Colon (tissue), 2 donors: ENCODE results near the gene LDHD.
"Not testable (repeated sequence)": the region's sequence is repeated elsewhere in the genome, so short reads cannot be mapped to it uniquely, and the experiment has no call there.

Experiments used
- FAIRE-seq: peaks from 2 replicates; lab custom pipeline; 2012; peaks lifted over from hg19 to GRCh38; lab: Jason Lieb, UNC
- donor health status: control.
- donor health status: control.

Gene LDHD

DNA sequence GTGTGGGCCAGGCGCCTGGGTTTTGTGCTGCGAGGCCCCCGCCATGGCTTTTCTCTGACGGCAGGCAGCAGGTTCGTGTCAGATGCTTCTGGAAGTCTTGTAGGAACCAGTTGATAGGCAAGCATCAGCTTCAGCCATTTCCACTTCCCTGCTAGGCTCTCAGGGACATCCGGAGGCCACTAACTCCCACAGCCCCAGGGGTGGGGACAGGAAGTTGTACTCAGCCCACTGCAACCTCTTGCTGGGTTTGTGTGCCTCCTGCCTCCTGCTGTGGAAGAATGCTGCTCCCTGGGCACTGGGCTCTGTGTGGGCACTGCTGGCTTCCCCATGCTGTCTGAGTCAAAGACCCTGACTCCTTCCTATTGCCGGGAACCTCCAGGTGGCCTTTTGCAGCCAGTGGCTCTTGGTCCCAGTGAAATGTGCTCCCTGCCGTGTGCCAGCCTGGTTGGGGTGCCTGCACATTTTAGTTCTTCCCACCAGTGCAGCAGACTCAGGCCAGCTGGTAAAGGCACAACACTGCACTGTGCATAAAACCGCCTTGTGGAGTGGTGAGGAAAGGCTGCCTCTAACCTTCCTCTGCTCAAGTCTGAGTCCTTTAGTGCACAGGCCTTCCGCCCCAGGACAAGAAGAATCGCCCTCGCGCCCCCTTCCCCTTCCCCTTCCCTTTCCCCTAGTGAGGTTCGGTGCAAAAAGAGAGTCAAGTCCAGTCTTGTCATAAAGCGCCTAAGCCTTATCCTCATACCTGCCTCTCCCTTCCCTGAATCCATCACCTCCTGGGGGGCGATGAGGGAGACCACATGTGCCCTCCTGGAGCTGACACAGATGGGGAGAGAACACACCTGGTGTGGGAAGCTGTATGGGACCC lies 16.6 kb downstream of the LDHD start:
- no peak for FAIRE-seq

DNA sequence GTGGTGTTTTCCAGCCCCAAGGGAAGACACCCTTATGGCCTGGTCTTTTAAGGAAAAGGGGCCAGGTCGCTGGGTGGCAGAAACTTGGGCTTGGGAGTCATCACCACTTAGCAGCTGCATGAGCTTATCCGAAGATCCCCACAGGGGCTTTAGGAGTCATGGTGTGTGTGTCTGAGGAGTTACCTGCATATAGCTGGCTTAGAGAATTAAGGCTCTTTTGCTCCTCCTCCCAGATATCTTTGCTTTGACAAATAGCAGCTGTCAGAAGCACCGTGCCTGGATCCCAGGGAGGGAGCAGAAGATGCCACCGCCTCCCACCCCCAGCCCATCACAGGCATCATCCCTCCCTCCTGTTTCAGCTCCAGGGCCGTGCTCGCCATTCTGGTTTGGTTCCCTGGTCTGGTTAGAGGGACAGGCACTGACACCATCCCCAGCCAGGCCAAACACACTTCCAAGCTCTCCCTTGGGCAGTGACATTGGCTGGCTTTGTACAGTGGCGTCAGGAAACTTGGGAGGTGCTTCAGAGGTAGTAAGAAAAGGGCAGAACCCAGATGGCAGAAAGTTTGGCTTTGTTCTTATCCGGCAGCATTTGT lies 17.4 kb downstream of the LDHD start:
- no peak for FAIRE-seq

DNA sequence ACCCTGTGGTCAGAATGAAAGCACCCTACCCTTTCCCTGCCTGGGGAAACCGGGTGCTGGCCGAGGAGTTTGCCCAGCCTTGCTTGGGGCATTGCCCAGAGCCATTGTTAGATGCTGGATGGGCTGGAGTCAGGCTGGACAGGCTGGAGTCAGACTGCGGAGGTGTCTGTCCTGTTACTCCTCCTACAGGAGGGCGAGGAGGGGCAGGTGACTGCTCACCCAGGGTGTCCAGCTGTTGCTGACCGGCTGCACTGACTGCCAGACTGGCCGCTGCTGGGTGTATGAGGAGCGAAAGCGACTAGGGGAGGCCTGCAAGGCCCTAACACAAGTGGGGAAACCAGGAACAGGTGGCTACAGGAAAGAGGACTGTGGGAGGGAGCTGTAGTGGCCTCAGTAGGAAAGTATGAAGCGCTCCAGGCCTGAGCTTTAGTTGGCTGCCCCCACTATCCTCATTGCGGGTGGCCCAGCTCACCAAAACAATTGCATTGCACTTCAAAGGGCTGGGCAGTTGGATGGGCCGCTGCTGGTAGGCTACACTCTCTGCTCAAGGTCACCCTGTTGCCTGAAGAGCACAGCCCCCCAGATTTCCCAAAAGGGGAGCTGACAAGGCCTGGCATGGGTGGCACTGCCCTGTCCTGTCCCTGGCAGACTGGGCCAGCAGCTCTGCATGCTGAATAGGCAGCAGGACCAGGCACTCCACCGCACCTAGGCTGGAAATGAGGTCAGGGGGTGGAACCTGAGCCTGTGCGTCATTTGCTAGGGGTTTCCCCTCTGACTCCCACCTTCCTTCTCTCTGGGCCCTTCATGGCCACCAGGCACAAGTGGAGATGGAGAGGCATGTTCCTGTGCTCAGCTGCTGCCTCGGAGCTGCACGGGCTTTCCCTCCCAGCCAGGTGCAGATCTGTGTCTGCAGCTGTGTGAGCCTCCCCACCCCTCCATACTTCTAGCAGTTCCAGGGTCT lies 18.4 kb downstream of the LDHD start:
- no peak for FAIRE-seq

DNA sequence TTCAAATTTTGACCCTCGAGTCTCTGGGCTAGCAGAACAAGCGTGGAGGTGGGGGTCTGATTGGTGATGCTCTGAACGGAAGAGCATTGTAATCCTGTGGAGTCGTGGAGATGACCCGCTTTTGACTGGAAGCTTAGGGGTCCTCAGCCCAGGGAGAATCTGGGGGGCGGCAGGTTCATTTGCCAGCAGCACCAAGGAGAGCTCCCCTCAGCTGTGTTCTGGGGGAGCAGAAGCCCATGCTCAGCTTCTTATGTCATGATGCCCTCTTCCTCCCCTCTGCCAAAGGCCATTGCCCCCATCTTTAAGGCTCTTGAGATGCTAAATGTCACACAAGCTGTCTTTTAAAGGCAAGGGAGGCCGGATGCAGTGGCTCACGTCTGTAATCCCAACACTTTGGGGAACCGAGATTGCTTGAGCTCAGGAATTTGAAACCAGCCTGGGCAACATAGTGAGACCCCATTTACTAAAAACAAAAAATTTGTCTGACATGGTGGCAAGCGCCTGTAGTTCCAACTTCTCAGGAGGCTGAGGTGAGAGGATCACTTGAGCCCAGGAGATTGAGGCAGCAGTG lies 19.3 kb downstream of the LDHD start:
- FAIRE-seq: no peak

- no peak for FAIRE-seq
These were observed 19.9 kb downstream of the LDHD start for GRCh38 chr16:75096656-75097055.

DNA sequence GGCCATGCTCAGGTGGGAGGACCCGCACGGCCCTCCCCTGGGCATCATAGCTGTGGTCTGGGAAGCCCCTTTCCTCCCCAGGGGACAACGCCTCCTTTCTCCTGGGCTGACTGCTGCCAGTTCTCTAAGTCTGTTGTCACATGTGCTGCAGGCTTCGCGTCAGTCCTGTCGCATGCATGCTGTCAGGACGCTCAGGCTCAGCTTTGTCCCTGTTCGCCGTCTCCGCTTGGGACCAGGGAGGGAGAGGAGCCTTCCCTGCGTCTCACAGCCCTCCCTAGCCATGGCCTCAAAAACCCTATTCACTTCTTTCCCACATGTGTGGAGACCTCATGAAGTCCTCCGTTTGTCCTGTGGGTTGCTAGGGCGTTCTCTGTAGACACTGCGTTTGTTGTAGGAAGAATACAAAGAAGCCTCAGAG lies 21.4 kb downstream of the LDHD start:
- no peak for FAIRE-seq

DNA sequence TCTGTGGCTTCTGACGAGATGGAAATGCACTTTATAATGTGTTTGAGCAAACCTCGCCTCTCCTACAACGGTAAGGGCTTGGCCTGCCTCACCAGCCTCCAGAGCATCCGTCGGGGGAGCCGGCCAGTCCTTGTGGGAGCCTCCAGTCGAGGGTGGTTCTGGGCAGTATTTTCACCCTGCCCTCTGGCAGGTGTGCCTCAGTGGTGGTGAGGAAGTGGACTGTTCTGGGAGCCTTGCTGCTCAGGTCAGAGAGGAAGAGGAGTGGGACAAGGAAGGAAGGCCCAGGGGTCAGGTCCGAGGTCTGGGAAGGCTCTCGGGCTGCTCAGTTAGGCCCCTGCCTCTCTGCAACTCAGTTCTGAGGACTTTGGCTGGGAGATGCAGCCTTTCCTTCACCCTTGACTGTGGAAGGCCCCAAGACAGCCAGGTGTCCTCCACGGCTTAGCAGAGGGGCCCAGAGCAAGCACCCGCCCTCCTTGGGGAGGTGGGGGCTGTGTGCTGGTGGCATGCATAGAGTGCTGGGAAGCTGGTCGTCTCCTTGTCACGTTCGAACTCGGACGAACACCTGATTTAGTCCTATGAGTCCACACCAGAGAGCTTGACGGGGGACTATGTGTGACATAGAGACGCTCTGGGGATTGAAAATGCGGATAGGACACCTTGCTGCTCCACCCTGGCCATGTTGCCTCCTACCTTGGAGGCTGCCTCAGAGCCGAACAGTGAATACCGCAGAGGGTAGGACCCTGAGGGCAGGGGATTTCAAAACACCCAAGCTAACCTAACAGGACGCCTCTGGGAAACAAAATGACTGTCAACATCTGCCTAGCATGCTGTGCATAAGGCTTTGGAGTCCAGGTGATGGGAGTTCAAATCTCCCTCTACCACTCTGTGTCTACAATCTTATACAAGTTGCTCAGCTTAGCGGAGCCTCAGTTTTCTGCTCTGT lies 22.7 kb downstream of the LDHD start:
- FAIRE-seq: no peak

DNA sequence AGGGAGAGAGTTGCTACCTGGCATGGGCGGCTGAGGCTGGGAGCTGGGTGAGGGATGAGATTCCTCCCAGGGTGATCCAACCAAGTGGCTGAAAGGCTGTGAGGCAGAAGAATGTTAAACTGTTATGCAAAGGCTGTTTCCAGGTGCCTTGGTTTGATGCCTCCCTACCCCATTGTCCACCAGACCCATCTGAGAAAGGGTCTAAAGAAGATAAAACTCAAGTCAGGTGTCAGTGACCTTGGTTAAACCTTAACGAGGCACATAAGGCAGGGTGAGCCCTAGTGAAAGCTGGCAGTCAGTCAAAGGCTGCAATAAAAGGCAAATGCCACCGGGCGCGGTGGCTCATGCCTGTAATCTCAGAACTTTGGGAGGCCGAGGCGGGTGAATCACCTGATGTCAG lies 23.8 kb downstream of the LDHD start:
- no peak for FAIRE-seq

- FAIRE-seq: not testable (repeated sequence)
These were observed 25.0 kb downstream of the LDHD start for GRCh38 chr16:75091619-75092018.

DNA sequence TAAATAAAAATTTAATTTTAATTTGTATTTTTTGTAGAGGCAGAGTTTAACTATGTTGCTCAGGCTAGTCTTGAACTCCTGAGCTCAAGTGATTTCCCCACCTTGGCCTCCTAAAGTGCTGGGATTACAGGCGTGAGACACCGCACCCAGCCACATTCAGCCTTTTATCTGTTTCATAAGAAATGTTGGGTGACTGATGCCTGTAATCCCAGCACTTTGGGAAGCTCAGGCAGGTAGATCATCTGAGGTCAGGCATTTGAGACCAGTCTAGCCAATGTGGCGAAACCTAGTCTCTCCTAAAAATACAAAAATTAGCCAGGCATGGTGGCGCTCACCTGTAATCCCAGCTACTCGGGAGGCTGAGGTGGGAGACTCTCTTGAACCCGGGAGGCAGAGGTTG lies 25.7 kb downstream of the LDHD start:
- FAIRE-seq: not testable (repeated sequence)

- FAIRE-seq: no peak
These were observed 26.9 kb downstream of the LDHD start for GRCh38 chr16:75089486-75090202.

- FAIRE-seq: no peak
These were observed 27.6 kb downstream of the LDHD start for GRCh38 chr16:75088934-75089333.

- no peak for FAIRE-seq
These were observed 28.4 kb downstream of the LDHD start for GRCh38 chr16:75088216-75088615.

- no peak for FAIRE-seq
These were observed 29.1 kb downstream of the LDHD start for GRCh38 chr16:75087375-75087979.

DNA sequence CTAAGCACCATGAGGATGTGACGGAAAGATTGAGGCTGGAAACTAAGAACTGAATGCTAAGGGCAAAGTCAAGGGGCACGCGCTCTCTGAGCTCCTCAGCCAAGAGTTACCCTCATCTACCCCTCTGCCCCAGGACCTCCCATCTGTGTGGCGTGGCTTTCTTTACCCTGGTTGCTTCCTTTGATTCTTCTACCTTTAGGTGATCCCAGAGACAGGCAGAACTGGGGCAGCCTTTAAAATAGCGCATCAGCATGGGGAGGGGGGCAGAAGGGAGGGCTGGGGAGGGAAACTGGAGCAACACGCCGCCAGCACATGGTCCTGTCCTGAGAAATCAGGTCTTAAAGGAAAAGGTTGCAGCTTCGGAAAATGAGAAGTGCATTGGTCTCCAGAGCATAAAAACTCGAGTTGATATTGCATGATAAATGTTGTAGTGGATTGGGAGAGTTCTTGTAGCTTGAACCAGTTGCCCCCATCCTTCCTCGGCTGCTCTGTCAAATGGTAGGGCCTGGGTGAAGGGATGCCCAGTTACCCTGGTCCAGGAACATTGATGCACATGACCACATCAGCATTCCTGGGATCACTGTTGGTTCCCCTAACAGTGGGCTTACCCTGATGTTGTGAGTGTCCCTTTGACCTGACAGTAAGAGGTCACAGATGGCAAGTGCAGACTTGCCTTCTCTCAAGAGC lies 29.7 kb downstream of the LDHD start:
- no peak for FAIRE-seq

DNA sequence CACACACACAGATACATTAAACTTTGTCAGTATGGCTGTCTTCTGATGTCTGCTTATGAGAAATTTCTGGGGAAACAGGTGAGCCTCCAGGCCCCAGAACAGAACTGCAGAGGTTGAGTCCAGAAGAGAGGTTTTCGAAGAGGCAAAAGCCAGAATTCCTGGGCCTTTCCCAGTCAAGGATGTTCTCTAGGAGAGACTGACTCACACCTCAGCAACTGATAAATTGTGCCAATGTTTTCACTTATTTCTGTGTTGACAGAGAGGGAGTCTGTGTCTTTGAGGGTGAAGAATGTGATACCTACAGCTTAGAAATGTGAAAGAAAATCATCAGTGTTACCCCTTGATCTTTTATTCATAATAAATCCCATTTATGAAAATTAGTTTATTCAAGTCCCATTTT lies 30.3 kb downstream of the LDHD start:
- no peak for FAIRE-seq

DNA sequence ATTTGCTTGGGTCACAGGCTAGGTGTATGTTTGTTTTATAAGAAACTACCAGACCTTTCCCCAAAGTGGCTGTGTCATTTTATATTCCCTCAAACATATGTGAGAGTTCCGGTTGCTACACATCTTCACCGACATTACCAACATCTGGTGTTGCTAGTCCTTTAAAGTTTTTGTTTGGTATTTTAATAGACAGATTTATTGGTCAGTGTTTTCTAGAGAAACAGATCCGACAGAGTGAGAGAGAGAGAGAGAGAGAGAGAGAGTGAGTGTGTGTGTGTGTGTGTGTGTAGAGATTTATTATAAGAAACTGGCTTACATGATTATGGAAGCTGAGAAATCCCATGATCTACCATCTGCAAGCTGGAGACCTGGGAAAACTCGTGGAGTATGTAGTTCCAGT lies 31.0 kb downstream of the LDHD start:
- no peak for FAIRE-seq

DNA sequence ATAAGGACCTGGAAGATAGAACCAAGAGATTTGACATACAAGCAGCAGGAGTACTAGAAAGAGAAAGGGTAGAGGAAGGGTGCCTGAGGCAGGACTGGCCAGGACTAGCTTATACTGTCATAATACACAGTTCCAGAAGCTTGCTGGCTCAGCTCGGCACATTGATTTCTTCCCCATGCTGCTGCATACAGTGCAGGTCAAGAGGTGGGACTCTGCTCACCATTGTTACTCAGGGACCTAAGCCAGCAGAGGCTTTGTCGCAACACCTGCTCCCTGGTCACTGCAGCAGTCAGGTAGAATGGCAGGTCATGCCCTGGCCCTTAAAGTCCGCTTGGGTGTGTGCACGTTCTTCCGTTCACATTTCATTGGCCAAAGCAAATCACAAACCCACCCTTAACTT lies 32.8 kb downstream of the LDHD start:
- FAIRE-seq: no peak

GRCh38 chr16:75081179-75081859 lies 35.3 kb downstream of the LDHD start:
- no peak for FAIRE-seq
